ENCODE results near the gene CCL18.
"Not testable (repeated sequence)": the region's sequence is repeated elsewhere in the genome, so short reads cannot be mapped to it uniquely, and the experiment has no call there.

Gene CCL18

GRCh38 chr17:36104701-36105181 is 40.7 kb downstream of the CCL18 start:
- DNase-seq, result peak; percentile 88 to 91 (median 89)

- peak; percentile 86 to 93 (median 90) for DNase-seq
These were observed 41.9 kb downstream of the CCL18 start for GRCh38 chr17:36105781-36106492.

GRCh38 chr17:36106493-36106835 is 42.4 kb downstream of the CCL18 start:
- peak in 2 of 3 donors; percentile 74 to 85 for DNase-seq

- DNase-seq, result no peak
These were observed 43.6 kb downstream of the CCL18 start for GRCh38 chr17:36107660-36108059.

- peak; percentile 81 to 88 (median 85) for DNase-seq
These were observed 44.2 kb downstream of the CCL18 start for GRCh38 chr17:36108265-36108664.

GRCh38 chr17:36111068-36111490 is 47.0 kb downstream of the CCL18 start:
- no peak for DNase-seq

- DNase-seq, result no peak
These were observed 48.5 kb downstream of the CCL18 start for GRCh38 chr17:36112572-36112971.

- not testable (repeated sequence) for DNase-seq
These were observed 49.1 kb downstream of the CCL18 start for GRCh38 chr17:36113131-36113530.

- DNase-seq, result not testable (repeated sequence)
These were observed 51.0 kb downstream of the CCL18 start for GRCh38 chr17:36114971-36115648.

GRCh38 chr17:36115649-36115977 is 51.5 kb downstream of the CCL18 start:
- DNase-seq, result not testable (repeated sequence)

- peak in 2 of 3 donors; percentile 59 to 73 for DNase-seq
These were observed 53.7 kb downstream of the CCL18 start for GRCh38 chr17:36117505-36118382.

- DNase-seq, result no peak
These were observed 54.6 kb downstream of the CCL18 start for GRCh38 chr17:36118477-36119353.

GRCh38 chr17:36120221-36120620 is 56.1 kb downstream of the CCL18 start:
- no peak for DNase-seq

- not testable (repeated sequence) for DNase-seq
These were observed 57.0 kb downstream of the CCL18 start for GRCh38 chr17:36121099-36121498.
